HCT116 (cell line): ENCODE results near the gene G6PC3. TPM values are rescaled to one million over a fixed set of nuclear protein-coding genes. Genes with fewer than 3 reads are reported as not detected.

Experiments
- ATAC-seq: fragments of 200-7000 bp; cut with Tn5 transposase; 2 replicates; pipeline ENCODE4 v1.9.1; 2020; ENCODE audit warnings: mild to moderate bottlenecking, moderate library complexity
- BruUV-seq: library from RNA; stranded (reverse); fragments of 400-500 nt; replicated peaks from 2 replicates; lab custom pipeline; 2021; lab: Mats Ljungman, UMichigan
- CTCF ChIA-PET: fragments of 300-600 bp; sonication (Branson Sonifier 250); formaldehyde crosslinking; loops from one replicate; lab custom pipeline; 2021; ENCODE audit warnings: antibody characterized with exemption; lab: Charles Lee
- POLR2A ChIA-PET: fragments of 300-600, 350-600 bp; sonication (Branson Sonifier 250); formaldehyde crosslinking; loops from one replicate; lab custom pipeline; 2021; ENCODE audit warnings: antibody characterized with exemption; lab: Charles Lee
- RAD21 ChIA-PET, 2 experiments: fragments of 300-600 bp; sonication (Branson Sonifier 250); formaldehyde crosslinking; loops; one replicate each; lab custom pipeline; 2023; ENCODE audit warnings: low total read pairs in 2 of 2; ENCODE audit not compliant: uncharacterized antibody in 2 of 2, unreplicated experiment in 2 of 2, low non-redundant PET in 1 of 2; lab: Charles Lee
- DNase-seq: peaks from one replicate; pipeline ENCODE4 v3.0.0-alpha.2; 2010; ENCODE audit warnings: low read depth, low spot score
- H2AFZ ChIP-seq: fragments of 200-600 bp; shearing (Covaris generic), sonication (generic); 2 replicates; pipeline ENCODE4 v1.6.1; 2017; ENCODE audit warnings: low read depth, mixed run types, mixed read lengths, antibody characterized with exemption, low read length; ENCODE audit not compliant: poor library complexity, severe bottlenecking
- H3K27ac ChIP-seq: 2 replicates; pipeline ENCODE4 v1.5.1; 2012; ENCODE audit warnings: low read depth, low read length
- H3K27me3 ChIP-seq: fragments of 200-600 bp; sonication (generic); 2 replicates; pipeline ENCODE4 v1.6.1; 2016; ENCODE audit warnings: mixed run types, low read length, mixed read lengths; ENCODE audit not compliant: insufficient read depth
- H3K36me3 ChIP-seq, 2 experiments: fragments of 200-500 bp in 1 of 2; fragments of 200-600 bp in 1 of 2; sonication (Bioruptor generic) in 1 of 2; sonication (generic) in 1 of 2; 2 replicates each; pipeline versions ENCODE4 v1.5.1 to v1.6.1; 2014 to 2016; ENCODE audit warnings: low read length in 2 of 2, inconsistent platforms in 1 of 2, mixed read lengths in 1 of 2, mixed run types in 1 of 2; ENCODE audit not compliant: insufficient read depth in 2 of 2, control insufficient read depth in 1 of 2
- H3K4me1 ChIP-seq, 2 experiments: fragments of 200-600 bp in 1 of 2; sonication (generic) in 1 of 2; 2 replicates each; pipeline versions ENCODE4 v1.5.1 to v1.6.1; 2012 to 2017; ENCODE audit warnings: low read length in 2 of 2, inconsistent platforms in 1 of 2, mild to moderate bottlenecking in 1 of 2, mixed read lengths in 1 of 2, mixed run types in 1 of 2, moderate library complexity in 1 of 2; ENCODE audit not compliant: insufficient read depth in 2 of 2, control insufficient read depth in 1 of 2
- H3K4me2 ChIP-seq: fragments of 200-600 bp; sonication (generic); 2 replicates; pipeline ENCODE4 v1.6.1; 2017; ENCODE audit warnings: mixed run types, low read length, mixed read lengths
- H3K4me3 ChIP-seq, 2 experiments: fragments of 200-600 bp in 1 of 2; sonication (generic) in 1 of 2; replicated peaks in 1 of 2; 2 replicates each; pipeline ENCODE4 v1.5.1; 2011 to 2016; ENCODE audit warnings: low read length in 2 of 2, control low read depth in 1 of 2, low read depth in 1 of 2, mild to moderate bottlenecking in 1 of 2, mixed read lengths in 1 of 2, mixed run types in 1 of 2
- H3K79me2 ChIP-seq: fragments of 200-600 bp; sonication (generic); 2 replicates; pipeline ENCODE4 v1.6.1; 2017; ENCODE audit warnings: mild to moderate bottlenecking, mixed run types, low read length, moderate library complexity, mixed read lengths; ENCODE audit not compliant: insufficient read depth
- H3K9ac ChIP-seq: fragments of 200-600 bp; sonication (generic); 2 replicates; pipeline ENCODE4 v1.6.1; 2016; ENCODE audit warnings: low read length, mixed read lengths
- H3K9me2 ChIP-seq: fragments of 200-600 bp; sonication (generic), shearing (Covaris generic); 2 replicates; pipeline ENCODE4 v1.6.1; 2017; ENCODE audit warnings: mixed run types, mild to moderate bottlenecking, moderate library complexity; ENCODE audit not compliant: insufficient read depth
- H3K9me3 ChIP-seq, 2 experiments: fragments of 200-500 bp in 1 of 2; fragments of 200-600 bp in 1 of 2; sonication (Bioruptor generic) in 1 of 2; sonication (generic) in 1 of 2; 2 replicates each; pipeline ENCODE4 v1.6.1; 2014 to 2017; ENCODE audit warnings: low read length in 2 of 2, mixed read lengths in 2 of 2, inconsistent platforms in 1 of 2, low read depth in 1 of 2, mild to moderate bottlenecking in 1 of 2, mixed run types in 1 of 2, moderate library complexity in 1 of 2; ENCODE audit not compliant: control insufficient read depth in 1 of 2, insufficient read depth in 1 of 2
- H4K20me1 ChIP-seq: fragments of 200-600 bp; sonication (generic), shearing (Covaris generic); 2 replicates; pipeline ENCODE4 v1.6.1; 2017; ENCODE audit warnings: mixed run types, mild to moderate bottlenecking, moderate library complexity; ENCODE audit not compliant: insufficient read depth
- CBX3 ChIP-seq: IDR thresholded peaks from 2 replicates; pipeline ENCODE4 v1.6.1; 2012; ENCODE audit warnings: low read depth
- EZH2phosphoT487 ChIP-seq: fragments of 200-600 bp; IDR thresholded peaks from 2 replicates; pipeline ENCODE4 v1.6.1; 2018; ENCODE audit warnings: antibody characterized with exemption, borderline replicate concordance
- POLR2AphosphoS5 ChIP-seq: IDR thresholded peaks from 2 replicates; pipeline ENCODE4 v1.6.1; 2011; ENCODE audit warnings: mild to moderate bottlenecking, low read depth, low read length, moderate library complexity
- RAD21 ChIP-seq: IDR thresholded peaks from 2 replicates; pipeline ENCODE4 v1.6.1; 2012; ENCODE audit warnings: low read depth, mild to moderate bottlenecking
- SP1 ChIP-seq: IDR thresholded peaks from 2 replicates; pipeline ENCODE4 v1.6.1; 2012; ENCODE audit warnings: low read depth
- TCF7L2 ChIP-seq: IDR thresholded peaks from 2 replicates; pipeline ENCODE4 v1.7.0; 2011; ENCODE audit warnings: borderline replicate concordance, inconsistent platforms; ENCODE audit not compliant: insufficient read depth, insufficient read length; ENCODE audit errors: extremely low read depth
- ZFX ChIP-seq: fragments of 450-650 bp; IDR thresholded peaks from 2 replicates; pipeline ENCODE4 v1.6.1; 2017
- ZNF274 ChIP-seq: fragments of 200-500 bp; sonication (Bioruptor generic); IDR thresholded peaks from 2 replicates; pipeline ENCODE4 v1.6.1; 2014; ENCODE audit warnings: mild to moderate bottlenecking, low read depth, low read length, inconsistent platforms
- intact Hi-C: fragments of 100-400 bp; cut with micrococcal nuclease; formaldehyde crosslinking; loops from 2 replicates; pipeline ENCODE4 v1.10.0; 2022
- total RNA-seq: library from RNA; stranded (reverse); gene quantifications from one replicate; pipeline ENCODE4 v1.2.1, GENCODE V29; 2021; ENCODE audit not compliant: unreplicated experiment
- TF ChIP-seq, protein P1 (sequence below), 3 experiments: fragments of 200-600 bp in 1 of 3; sonication (generic) in 1 of 3; IDR thresholded peaks in 2 of 3; conservative IDR thresholded peaks in 1 of 3; 2 replicates each; pipeline ENCODE4 v1.5.1; 2012 to 2017; ENCODE audit warnings: low read depth in 2 of 3, low read length in 2 of 3, antibody characterized with exemption in 1 of 3, borderline replicate concordance in 1 of 3, control low read depth in 1 of 3, mild to moderate bottlenecking in 1 of 3, mixed read lengths in 1 of 3, mixed run types in 1 of 3, moderate library complexity in 1 of 3; ENCODE audit not compliant: insufficient read depth in 1 of 3
- TF ChIP-seq, protein P2 (sequence below): IDR thresholded peaks from 2 replicates; pipeline ENCODE4 v1.6.1; 2011; ENCODE audit warnings: mild to moderate bottlenecking, low read length, moderate library complexity; ENCODE audit not compliant: insufficient replicate concordance; ENCODE audit errors: extremely low read depth
- TF ChIP-seq, protein P3 (sequence below): IDR thresholded peaks from 2 replicates; pipeline ENCODE4 v1.6.1; 2012; ENCODE audit warnings: low read depth

G6PC3 gene
- total RNA-seq, 1 experiment from 2014 or later, result 50.6 TPM

DNA sequence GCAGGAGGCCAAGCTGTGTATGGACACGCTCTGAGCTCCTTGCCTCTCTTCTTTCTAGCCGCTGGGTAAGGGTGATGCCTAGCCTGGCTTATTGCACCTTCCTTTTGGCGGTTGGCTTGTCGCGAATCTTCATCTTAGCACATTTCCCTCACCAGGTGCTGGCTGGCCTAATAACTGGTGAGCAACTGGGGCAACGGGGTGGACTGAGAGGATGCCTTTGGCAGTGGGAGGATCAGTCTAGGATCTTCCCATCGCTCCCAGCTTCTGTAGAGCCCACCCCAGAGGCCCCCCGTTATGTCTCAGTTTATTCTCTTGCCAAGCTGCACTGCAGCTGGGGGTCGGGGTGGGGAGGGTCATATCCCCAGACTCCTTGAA is 4.4 kb downstream of the G6PC3 start:
- Histone ChIP-seq H3K27ac (no peak overlapping the region), H3K4me1 (peaks cover 8 to 21% of the 10 kb centered on the region in 2 experiments), H4K20me1 (no peaks in the 10 kb centered on the region), H3K79me2 (peaks cover 22% of the 10 kb centered on the region)
- ATAC-seq, result no peak
- TF ChIP-seq EZH2phosphoT487 (no peak), RAD21 (no peak), ZFX (no peak), ZNF274 (no peak), TCF7L2 (no peak)
- TF ChIP-seq, protein P1, sequence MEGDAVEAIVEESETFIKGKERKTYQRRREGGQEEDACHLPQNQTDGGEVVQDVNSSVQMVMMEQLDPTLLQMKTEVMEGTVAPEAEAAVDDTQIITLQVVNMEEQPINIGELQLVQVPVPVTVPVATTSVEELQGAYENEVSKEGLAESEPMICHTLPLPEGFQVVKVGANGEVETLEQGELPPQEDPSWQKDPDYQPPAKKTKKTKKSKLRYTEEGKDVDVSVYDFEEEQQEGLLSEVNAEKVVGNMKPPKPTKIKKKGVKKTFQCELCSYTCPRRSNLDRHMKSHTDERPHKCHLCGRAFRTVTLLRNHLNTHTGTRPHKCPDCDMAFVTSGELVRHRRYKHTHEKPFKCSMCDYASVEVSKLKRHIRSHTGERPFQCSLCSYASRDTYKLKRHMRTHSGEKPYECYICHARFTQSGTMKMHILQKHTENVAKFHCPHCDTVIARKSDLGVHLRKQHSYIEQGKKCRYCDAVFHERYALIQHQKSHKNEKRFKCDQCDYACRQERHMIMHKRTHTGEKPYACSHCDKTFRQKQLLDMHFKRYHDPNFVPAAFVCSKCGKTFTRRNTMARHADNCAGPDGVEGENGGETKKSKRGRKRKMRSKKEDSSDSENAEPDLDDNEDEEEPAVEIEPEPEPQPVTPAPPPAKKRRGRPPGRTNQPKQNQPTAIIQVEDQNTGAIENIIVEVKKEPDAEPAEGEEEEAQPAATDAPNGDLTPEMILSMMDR (IDR thresholded peaks at IDR 0.05 in 2 of 3, conservative IDR thresholded peaks at IDR 0.05 in 1 of 3; ENCODE audit: borderline replicate concordance in 1 of 3, insufficient read depth in 1 of 3, low read depth in 2 of 3, low read length in 2 of 3), result no peak
- TF ChIP-seq, all 23 proteins: peak for 0
- Histone ChIP-seq H3K9me2 (no peaks in the 10 kb centered on the region), H3K9me3 (no peaks in the 10 kb centered on the region), H3K4me3 (no peak overlapping the region), H3K36me3 (peaks cover 10 to 12% of the 10 kb centered on the region in 2 experiments; a peak in 2 of 4 replicates), H3K4me2 (no peak overlapping the region), H3K27me3 (no peaks in the 10 kb centered on the region), H2AFZ (no peak overlapping the region), H3K9ac (no peak overlapping the region)
- no TSS peak for BruUV-seq
- intact Hi-C loops, result no loop called here
- no peak for DNase-seq
- CTCF ChIA-PET, result no interaction called here
- POLR2A ChIA-PET, result no interaction called here
- RAD21 ChIA-PET, result no interaction called here

DNA sequence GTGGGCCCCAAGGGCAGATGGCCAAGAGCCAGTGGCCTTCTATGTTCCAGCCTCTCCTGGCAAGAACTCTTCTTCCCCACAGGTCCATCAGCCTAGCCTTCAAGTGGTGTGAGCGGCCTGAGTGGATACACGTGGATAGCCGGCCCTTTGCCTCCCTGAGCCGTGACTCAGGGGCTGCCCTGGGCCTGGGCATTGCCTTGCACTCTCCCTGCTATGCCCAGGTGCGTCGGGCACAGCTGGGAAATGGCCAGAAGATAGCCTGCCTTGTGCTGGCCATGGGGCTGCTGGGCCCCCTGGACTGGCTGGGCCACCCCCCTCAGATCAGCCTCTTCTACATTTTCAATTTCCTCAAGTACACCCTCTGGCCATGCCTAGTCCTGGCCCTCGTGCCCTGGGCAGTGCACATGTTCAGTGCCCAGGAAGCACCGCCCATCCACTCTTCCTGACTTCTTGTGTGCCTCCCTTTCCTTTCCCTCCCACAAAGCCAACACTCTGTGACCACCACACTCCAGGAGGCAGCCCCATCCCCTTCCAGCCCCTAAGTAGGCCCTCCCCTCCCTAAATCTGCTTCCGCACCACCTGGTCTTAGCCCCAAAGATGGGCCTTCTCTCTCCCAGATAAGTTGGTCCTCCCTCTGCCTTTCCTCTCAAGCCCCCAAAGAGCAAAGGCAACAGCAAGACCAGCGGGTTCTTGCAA is 5.2 kb downstream of the G6PC3 start:
- Histone ChIP-seq H3K27ac (peak overlapping the region; percentile 8; the same call in 1 of the 2 replicates), H3K4me1 (peaks cover 4 to 15% of the 10 kb centered on the region in 2 experiments), H3K4me2 (no peak overlapping the region), H4K20me1 (no peaks in the 10 kb centered on the region), H3K27me3 (no peaks in the 10 kb centered on the region), H3K9me3 (no peaks in the 10 kb centered on the region), H3K79me2 (peaks cover 22% of the 10 kb centered on the region), H3K9ac (no peak overlapping the region), H3K9me2 (no peaks in the 10 kb centered on the region), H3K4me3 (no peak overlapping the region), H2AFZ (no peak overlapping the region), H3K36me3 (peaks cover 10 to 12% of the 10 kb centered on the region in 2 experiments; a peak in 2 of 4 replicates)
- POLR2A ChIA-PET, result no interaction called here
- RAD21 ChIA-PET, result no interaction called here
- ATAC-seq (no peak), DNase-seq (no peak)
- intact Hi-C loops, result no loop called here
- CTCF ChIA-PET, result no interaction called here
- no TSS peak for BruUV-seq
- TF ChIP-seq SP1, result no peak
- no peak for TF ChIP-seq POLR2AphosphoS5
- no peak for TF ChIP-seq CBX3
- no peak for TF ChIP-seq ZFX
- TF ChIP-seq, protein P2, sequence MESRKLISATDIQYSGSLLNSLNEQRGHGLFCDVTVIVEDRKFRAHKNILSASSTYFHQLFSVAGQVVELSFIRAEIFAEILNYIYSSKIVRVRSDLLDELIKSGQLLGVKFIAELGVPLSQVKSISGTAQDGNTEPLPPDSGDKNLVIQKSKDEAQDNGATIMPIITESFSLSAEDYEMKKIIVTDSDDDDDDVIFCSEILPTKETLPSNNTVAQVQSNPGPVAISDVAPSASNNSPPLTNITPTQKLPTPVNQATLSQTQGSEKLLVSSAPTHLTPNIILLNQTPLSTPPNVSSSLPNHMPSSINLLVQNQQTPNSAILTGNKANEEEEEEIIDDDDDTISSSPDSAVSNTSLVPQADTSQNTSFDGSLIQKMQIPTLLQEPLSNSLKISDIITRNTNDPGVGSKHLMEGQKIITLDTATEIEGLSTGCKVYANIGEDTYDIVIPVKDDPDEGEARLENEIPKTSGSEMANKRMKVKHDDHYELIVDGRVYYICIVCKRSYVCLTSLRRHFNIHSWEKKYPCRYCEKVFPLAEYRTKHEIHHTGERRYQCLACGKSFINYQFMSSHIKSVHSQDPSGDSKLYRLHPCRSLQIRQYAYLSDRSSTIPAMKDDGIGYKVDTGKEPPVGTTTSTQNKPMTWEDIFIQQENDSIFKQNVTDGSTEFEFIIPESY, result no peak
- TF ChIP-seq, protein P3, sequence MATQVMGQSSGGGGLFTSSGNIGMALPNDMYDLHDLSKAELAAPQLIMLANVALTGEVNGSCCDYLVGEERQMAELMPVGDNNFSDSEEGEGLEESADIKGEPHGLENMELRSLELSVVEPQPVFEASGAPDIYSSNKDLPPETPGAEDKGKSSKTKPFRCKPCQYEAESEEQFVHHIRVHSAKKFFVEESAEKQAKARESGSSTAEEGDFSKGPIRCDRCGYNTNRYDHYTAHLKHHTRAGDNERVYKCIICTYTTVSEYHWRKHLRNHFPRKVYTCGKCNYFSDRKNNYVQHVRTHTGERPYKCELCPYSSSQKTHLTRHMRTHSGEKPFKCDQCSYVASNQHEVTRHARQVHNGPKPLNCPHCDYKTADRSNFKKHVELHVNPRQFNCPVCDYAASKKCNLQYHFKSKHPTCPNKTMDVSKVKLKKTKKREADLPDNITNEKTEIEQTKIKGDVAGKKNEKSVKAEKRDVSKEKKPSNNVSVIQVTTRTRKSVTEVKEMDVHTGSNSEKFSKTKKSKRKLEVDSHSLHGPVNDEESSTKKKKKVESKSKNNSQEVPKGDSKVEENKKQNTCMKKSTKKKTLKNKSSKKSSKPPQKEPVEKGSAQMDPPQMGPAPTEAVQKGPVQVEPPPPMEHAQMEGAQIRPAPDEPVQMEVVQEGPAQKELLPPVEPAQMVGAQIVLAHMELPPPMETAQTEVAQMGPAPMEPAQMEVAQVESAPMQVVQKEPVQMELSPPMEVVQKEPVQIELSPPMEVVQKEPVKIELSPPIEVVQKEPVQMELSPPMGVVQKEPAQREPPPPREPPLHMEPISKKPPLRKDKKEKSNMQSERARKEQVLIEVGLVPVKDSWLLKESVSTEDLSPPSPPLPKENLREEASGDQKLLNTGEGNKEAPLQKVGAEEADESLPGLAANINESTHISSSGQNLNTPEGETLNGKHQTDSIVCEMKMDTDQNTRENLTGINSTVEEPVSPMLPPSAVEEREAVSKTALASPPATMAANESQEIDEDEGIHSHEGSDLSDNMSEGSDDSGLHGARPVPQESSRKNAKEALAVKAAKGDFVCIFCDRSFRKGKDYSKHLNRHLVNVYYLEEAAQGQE, result no peak
